ENCODE data around the gene CMTM1.
"Not testable (repeated sequence)": the region's sequence is repeated elsewhere in the genome, so short reads cannot be mapped to it uniquely, and the experiment has no call there.

The CMTM1 gene

DNA sequence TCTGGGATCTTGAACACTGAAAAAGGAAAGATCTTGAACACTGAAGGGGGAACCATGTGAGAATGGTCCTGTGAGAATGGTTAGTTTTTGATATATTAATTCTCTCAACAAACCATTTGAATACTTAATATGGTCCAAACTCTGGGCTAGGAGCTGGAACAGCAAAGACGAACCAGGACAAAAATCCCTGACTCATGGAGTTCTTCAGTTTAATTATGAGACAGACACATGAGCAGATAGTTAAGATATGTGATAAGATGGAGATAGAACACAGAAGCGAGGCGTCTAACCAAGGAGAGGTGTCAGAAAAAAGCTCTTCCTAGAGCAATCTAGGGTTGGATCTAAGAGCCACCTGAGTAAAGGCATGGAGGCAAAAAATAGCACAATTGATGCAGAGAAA, 12.2 kb upstream of the CMTM1 start:
- peak overlapping the region; percentile 91; the same call in 1 of the 2 replicates for H3K27ac ChIP-seq
- TF ChIP-seq, protein P1, sequence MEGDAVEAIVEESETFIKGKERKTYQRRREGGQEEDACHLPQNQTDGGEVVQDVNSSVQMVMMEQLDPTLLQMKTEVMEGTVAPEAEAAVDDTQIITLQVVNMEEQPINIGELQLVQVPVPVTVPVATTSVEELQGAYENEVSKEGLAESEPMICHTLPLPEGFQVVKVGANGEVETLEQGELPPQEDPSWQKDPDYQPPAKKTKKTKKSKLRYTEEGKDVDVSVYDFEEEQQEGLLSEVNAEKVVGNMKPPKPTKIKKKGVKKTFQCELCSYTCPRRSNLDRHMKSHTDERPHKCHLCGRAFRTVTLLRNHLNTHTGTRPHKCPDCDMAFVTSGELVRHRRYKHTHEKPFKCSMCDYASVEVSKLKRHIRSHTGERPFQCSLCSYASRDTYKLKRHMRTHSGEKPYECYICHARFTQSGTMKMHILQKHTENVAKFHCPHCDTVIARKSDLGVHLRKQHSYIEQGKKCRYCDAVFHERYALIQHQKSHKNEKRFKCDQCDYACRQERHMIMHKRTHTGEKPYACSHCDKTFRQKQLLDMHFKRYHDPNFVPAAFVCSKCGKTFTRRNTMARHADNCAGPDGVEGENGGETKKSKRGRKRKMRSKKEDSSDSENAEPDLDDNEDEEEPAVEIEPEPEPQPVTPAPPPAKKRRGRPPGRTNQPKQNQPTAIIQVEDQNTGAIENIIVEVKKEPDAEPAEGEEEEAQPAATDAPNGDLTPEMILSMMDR (IDR thresholded peaks at IDR 0.05): no peak
- TF ChIP-seq ZFX (IDR thresholded peaks at IDR 0.05; ENCODE audit: borderline replicate concordance): no peak

DNA sequence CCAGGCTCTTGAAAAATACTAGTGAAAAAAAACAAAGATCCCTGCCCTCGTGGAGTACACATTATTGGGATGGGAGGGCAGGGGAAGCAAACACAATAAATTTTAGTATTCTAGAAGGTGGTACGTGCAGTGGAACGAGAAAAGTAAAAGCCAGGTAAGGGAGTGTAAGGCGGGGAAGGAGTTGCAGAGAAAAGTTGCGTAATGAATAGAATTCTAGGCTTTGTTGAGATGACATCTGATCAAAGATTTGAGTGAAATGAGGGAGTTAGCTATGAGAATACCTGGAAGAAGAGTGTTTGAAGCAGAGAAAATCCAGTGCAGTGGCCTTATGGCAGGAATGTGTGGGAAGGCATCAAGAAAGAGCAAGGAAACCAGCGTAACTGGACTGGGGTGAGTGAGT, 11.7 kb upstream of the CMTM1 start:
- no peak overlapping the region for H3K27ac ChIP-seq
- TF ChIP-seq, protein P1 (IDR thresholded peaks at IDR 0.05): no peak
- TF ChIP-seq ZFX (IDR thresholded peaks at IDR 0.05; ENCODE audit: borderline replicate concordance): no peak

DNA sequence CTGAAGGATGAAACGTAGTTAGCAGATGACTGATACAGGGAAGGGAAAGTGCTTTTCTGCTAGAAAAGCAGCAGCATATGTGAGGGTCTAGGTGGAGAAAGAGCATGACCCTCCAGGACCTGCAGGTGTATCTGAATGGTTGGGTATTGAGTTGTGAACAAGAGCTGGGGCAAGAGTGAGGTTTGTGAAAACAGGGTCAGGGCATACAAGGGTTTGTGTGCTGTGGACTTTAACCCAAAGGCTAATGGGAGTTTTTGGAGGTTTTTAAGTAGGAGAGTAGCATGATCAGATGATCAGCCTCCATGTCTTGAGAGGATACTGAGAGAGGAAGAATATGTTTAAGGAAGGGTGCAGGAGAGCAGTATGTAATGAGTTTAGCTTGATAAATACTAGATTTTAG, 6.1 kb upstream of the CMTM1 start:
- no peak overlapping the region for H3K27ac ChIP-seq
- TF ChIP-seq, protein P1 (IDR thresholded peaks at IDR 0.05): no peak
- TF ChIP-seq ZFX (IDR thresholded peaks at IDR 0.05; ENCODE audit: borderline replicate concordance): no peak

DNA sequence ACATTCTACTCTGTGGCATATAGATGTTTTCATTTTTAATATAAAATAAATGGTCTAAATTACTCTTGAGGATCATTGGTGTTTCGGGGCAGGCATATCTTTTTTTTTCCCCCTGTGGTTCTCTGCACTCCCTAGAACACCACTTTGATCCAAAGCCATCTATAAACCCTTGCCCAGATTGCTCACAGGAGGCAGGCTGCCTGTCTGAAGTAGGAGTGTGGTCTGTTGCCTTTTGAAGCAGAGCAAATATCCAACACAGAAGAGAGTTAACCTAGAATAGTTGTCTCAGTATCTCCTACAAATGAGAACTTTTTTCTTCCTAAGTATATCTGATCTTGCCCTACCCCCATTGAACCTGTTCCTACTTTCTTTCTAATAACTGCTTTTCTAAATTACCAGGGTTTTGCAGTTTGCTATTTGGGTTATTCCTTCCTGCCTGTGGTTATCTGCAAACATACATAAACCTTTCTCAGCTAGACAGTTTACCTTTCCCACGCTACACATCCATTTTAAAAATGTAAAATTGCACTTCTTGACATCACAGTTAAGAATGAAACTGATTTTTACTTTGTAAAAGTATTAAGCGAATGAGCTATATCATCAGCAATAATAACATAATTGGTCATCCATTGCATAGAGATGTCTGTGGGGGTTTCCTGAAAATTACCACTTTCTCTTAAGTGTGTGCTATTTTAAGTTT, 4.7 kb upstream of the CMTM1 start:
- TF ChIP-seq ZFX (IDR thresholded peaks at IDR 0.05; ENCODE audit: borderline replicate concordance): no peak
- TF ChIP-seq, protein P1 (IDR thresholded peaks at IDR 0.05): no peak
- H3K27ac ChIP-seq: no peak overlapping the region

DNA sequence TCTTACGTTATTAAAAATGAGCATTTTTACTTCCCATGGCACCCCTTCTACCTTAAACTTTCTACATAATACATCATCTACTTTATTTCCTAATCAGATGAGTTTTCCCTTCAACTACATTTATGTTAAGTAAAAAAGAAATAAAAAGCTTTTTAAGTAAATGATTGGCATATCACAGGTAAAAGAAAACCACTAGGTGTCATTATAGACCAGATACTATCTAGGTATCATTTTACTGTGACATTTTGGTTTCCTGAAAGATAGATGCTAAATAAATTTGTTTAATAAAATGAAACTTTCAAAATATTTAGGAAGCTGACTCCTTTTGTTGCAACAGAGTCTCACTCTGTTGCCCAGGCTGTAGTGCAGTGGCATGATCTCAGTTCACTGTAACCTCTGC, 3.8 kb upstream of the CMTM1 start:
- no peak overlapping the region for H3K27ac ChIP-seq

DNA sequence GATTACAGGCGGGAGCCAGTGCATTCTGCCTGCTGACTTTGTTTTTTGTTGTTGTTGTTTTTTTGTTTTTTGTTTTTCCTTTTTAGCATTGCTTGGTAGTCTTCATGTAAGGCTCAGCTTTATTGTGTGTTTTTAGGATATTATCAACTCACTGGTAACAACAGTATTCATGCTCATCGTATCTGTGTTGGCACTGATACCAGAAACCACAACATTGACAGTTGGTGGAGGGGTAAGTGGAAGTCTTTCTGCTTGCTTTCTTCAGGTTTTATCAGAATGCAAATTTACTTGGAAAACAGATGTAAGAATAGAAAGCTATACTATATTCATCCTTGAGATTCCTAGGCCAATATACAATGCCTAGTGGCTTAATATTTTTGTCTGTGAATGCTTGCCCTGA, 3.3 kb upstream of the CMTM1 start:
- H3K27ac ChIP-seq: no peak overlapping the region
- TF ChIP-seq, protein P1 (IDR thresholded peaks at IDR 0.05): no peak
- no peak for TF ChIP-seq ZFX (IDR thresholded peaks at IDR 0.05; ENCODE audit: borderline replicate concordance)

More for the DNA sequence above, 3.8 kb upstream of the CMTM1 start:
- TF ChIP-seq, protein P1 (IDR thresholded peaks at IDR 0.05): 0 out of 2 replicates have a peak, but pooled peaks have one; percentile 3
- TF ChIP-seq ZFX (IDR thresholded peaks at IDR 0.05; ENCODE audit: borderline replicate concordance): no peak

DNA sequence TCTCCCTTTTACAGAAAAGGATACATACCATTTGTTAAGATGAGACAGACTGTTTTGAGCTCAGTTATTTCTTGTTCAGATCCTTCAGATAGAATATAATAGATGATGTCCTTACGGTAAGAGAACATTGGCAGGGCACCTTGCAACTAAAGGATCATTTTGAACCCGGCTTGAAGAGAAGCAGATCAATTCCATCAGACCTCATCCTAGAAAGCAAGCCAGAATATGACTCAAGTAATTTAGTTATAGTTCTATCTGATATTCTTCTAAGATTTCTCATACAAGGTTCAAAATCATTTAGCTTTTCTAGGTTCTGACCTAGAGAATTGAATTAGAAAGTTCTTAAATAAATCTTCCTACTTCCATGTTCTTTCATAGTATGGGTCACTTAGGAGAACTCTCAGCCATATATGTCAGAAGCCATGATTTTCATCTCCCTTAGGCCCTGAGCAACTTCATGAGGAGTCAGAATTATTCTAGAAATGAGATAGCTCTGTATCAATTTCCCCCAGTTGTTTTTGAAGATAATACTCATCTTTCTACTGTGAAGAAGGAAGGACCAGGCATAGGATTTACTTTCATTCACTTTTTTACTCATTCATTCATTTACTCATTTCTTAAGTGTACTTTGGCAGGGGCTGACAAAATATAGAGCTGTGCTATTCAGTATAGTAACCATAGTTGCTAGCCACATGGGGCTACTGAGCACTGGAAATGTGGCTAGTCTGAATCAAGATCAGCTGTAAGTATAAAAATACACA, 2.5 kb upstream of the CMTM1 start:
- TF ChIP-seq, protein P1 (IDR thresholded peaks at IDR 0.05): no peak
- no peak for TF ChIP-seq ZFX (IDR thresholded peaks at IDR 0.05; ENCODE audit: borderline replicate concordance)
- H3K27ac ChIP-seq: no peak overlapping the region

DNA sequence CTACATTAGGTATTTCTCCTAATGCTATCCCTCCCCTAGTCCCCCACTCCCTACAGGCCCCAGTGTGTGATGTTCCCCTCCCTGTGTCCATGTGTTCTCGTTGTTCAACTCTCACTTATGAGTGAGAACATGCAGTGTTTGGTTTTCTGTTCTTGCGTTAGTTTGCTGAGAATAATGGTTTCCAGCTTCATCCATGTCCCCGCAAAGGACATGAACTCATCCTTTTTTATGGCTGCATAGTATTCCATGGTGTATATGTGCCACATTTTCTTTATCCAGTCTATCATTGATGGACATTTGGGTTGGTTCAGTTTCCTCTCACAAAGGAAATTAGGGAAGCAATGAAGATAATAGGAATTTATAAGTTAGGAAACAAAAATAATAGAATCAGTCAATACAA, 1.0 kb downstream of the CMTM1 start:
- H3K27ac ChIP-seq: not testable (repeated sequence)
